K562 (cell line): ENCODE results near the gene CCDC15.

Experiments
- BRCA1 ChIP-seq, 2 experiments: fragments of 450-650 bp in 1 of 2; sonication (generic) in 1 of 2; formaldehyde crosslinking in 1 of 2; IDR thresholded peaks; 2 replicates each; pipeline versions ENCODE4 v1.5.0 to v1.6.1; 2017 to 2020; ENCODE audit warnings: mild to moderate bottlenecking in 1 of 2, missing genetic modification reagents in 1 of 2
- CTCF ChIP-seq, 3 experiments: IDR thresholded peaks in 2 of 3; conservative IDR thresholded peaks in 1 of 3; 2 replicates each; pipeline ENCODE4 v1.5.1; 2011 to 2012; ENCODE audit warnings: low read length in 3 of 3, mild to moderate bottlenecking in 3 of 3, control low read depth in 2 of 3, improper control_type of control experiment in 1 of 3, inconsistent platforms in 1 of 3, low read depth in 1 of 3, mixed read lengths in 1 of 3, moderate library complexity in 1 of 3; ENCODE audit not compliant: insufficient read depth in 2 of 3
- FOXA1 ChIP-seq: fragments of 450-650 bp; IDR thresholded peaks from 2 replicates; pipeline ENCODE4 v1.6.1; 2016; ENCODE audit warnings: mild to moderate bottlenecking, borderline replicate concordance
- GMEB1 ChIP-seq: fragments of 250-450 bp; sonication (Bioruptor Pico); IDR thresholded peaks from 2 replicates; pipeline ENCODE4 v1.4.0; 2020; ENCODE audit warnings: mild to moderate bottlenecking
- NR0B1 ChIP-seq: fragments of 450-650 bp; IDR thresholded peaks from one replicate; pipeline ENCODE4 v1.6.1; 2018; ENCODE audit warnings: mild to moderate bottlenecking, moderate library complexity; ENCODE audit not compliant: partially characterized antibody
- NR2C2 ChIP-seq, 2 experiments: fragments of 200-800 bp in 1 of 2; sonication (Bioruptor generic) in 1 of 2; sonication (generic) in 1 of 2; formaldehyde crosslinking in 1 of 2; IDR thresholded peaks; 2 replicates each; pipeline versions ENCODE4 v1.6.1 to v1.8.0; 2016 to 2022; ENCODE audit warnings: mild to moderate bottlenecking in 1 of 2, missing compliant biosample characterization in 1 of 2, missing genetic modification characterization in 1 of 2, missing genetic modification reagents in 1 of 2
- TARDBP ChIP-seq: fragments of 450-650 bp; IDR thresholded peaks from 2 replicates; pipeline ENCODE4 v1.6.1; 2016
- TSHZ1 ChIP-seq: fragments of 250-450 bp; sonication (Bioruptor Pico); IDR thresholded peaks from 2 replicates; pipeline ENCODE4 v1.4.0; 2020; ENCODE audit warnings: mild to moderate bottlenecking, moderate library complexity
- ZNF830 ChIP-seq: fragments of 250-450 bp; sonication (Bioruptor Pico); IDR thresholded peaks from 2 replicates; pipeline ENCODE4 v1.5.0; 2021; ENCODE audit warnings: mild to moderate bottlenecking

- TF ChIP-seq GMEB1 (CRISPR knock-in tag) (no peak), FOXA1 (no peak), CTCF (IDR thresholded peaks at IDR 0.05 in 2 of 3, conservative IDR thresholded peaks at IDR 0.05 in 1 of 3; ENCODE audit: insufficient read depth in 2 of 3, low read depth in 1 of 3, low read length in 3 of 3) (no peak), TSHZ1 (CRISPR knock-in tag) (no peak), TARDBP (no peak), ZNF830 (CRISPR knock-in tag) (no peak), NR2C2 (CRISPR knock-in tag; IDR thresholded peaks at IDR 0.05) (no peak), NR2C2 (tag; IDR thresholded peaks at IDR 0.05) (no peak), BRCA1 (IDR thresholded peaks at IDR 0.05) (no peak), BRCA1 (CRISPR knock-in tag; IDR thresholded peaks at IDR 0.05) (no peak), NR0B1 (no peak)
Measured at GRCh38 chr11:125062218-125062930, 108.4 kb downstream of the CCDC15 start.
